Activated CD4-positive, alpha-beta memory T cell treated with anti-CD3 and anti-CD28 coated beads for 36 hours (primary cell): ENCODE data around the gene PAN2. TPM values are rescaled to one million over a fixed set of nuclear protein-coding genes. Genes with fewer than 3 reads are reported as not detected.
"Not testable (repeated sequence)": the region's sequence is repeated elsewhere in the genome, so short reads cannot be mapped to it uniquely, and the experiment has no call there.

ENCODE experiments used
- CTCF ChIA-PET: fragments of 350-600 bp; sonication (Branson Sonifier 250); formaldehyde crosslinking; loops from one replicate; lab custom pipeline; 2021; ENCODE audit warnings: antibody characterized with exemption, inconsistent platforms; lab: Charles Lee
- POLR2A ChIA-PET: fragments of 350-600 bp; sonication (Branson Sonifier 250); formaldehyde crosslinking; loops from one replicate; lab custom pipeline; 2021; ENCODE audit warnings: antibody characterized with exemption; lab: Charles Lee
- DNase-seq: peaks from one replicate; pipeline ENCODE4 v3.0.0-alpha.2; 2020
- H3K27ac Mint-ChIP-seq: one replicate; pipeline ENCODE4 v1.8.0; 2021; ENCODE audit warnings: mixed read lengths
- H3K27me3 Mint-ChIP-seq: one replicate; pipeline ENCODE4 v1.8.0; 2021; ENCODE audit warnings: mixed read lengths
- H3K36me3 Mint-ChIP-seq: one replicate; pipeline ENCODE4 v1.8.0; 2021; ENCODE audit warnings: mixed read lengths
- H3K4me1 Mint-ChIP-seq: one replicate; pipeline ENCODE4 v1.8.0; 2021; ENCODE audit warnings: low read depth, mixed read lengths
- H3K4me3 Mint-ChIP-seq: one replicate; pipeline ENCODE4 v1.8.0; 2021; ENCODE audit warnings: mild to moderate bottlenecking, mixed read lengths
- H3K9me3 Mint-ChIP-seq: one replicate; pipeline ENCODE4 v1.8.0; 2021; ENCODE audit warnings: mixed read lengths
- intact Hi-C: fragments of 100-400 bp; cut with micrococcal nuclease; formaldehyde crosslinking; loops from one replicate; pipeline ENCODE4 v1.15.1; 2023
- total RNA-seq, 2 experiments: library from RNA; stranded (reverse); gene quantifications; one replicate each; pipeline ENCODE4 v1.2.3, GENCODE V29; 2021

Gene PAN2
- total RNA-seq, 2 experiments from 2014 or later, result 49.0 to 51.2 TPM

- peak overlapping the region; percentile 98 for H3K27ac Mint-ChIP-seq
- no peak for DNase-seq
- intact Hi-C loops, result loop anchor here (2.0 kb wide), 3 partner anchors 38 to 220 kb away; partner anchors contain the start of genes CS, TIMELESS and ZC3H10
Measured at GRCh38 chr12:56339158-56339422, 5.3 kb upstream of the PAN2 start.

GRCh38 chr12:56338308-56339157 is 4.7 kb upstream of the PAN2 start, which contains the start of gene IL23A:
IL23A (plus strand) TSS chr12:56338884; CDS start chr12:56339045, 161 bp downstream.
- Mint-ChIP-seq H3K27ac (peak within 1 kb of the TSS; percentile 98), H3K4me3 (peak within 1 kb of the TSS; percentile 92), H3K4me1 (peaks cover 49% of the 10 kb centered on the region), H3K9me3 (no peaks in the 10 kb centered on the region), H3K36me3 (peaks cover 21% of the 10 kb centered on the region), H3K27me3 (no peaks in the 10 kb centered on the region)
- ChIA-PET POLR2A (interaction anchor here (1.0 to 3.5 kb wide), 11 partner anchors 10 to 223 kb away, joined by 3 to 58 read pairs (median 3); partner anchors contain the start of genes CNPY2, SMARCC2, STAT2 and TIMELESS), CTCF (interaction anchor here (0.6 to 2.3 kb wide), 8 partner anchors 12 to 300 kb away, joined by 3 to 9 read pairs (median 4); partner anchors contain the start of genes ANKRD52 and STAT2)
- peak; percentile 96 for DNase-seq
- intact Hi-C loops, result loop anchor here (1.0 to 2.0 kb wide), 6 partner anchors 22 to 220 kb away; partner anchors contain the start of genes CS, MYL6, STAT2 and TIMELESS

More at GRCh38 chr12:56339158-56339422, 5.3 kb upstream of the PAN2 start:
- Mint-ChIP-seq H3K9me3 (no peaks in the 10 kb centered on the region), H3K4me1 (peaks cover 49% of the 10 kb centered on the region), H3K27me3 (no peaks in the 10 kb centered on the region), H3K4me3 (peak overlapping the region; percentile 92), H3K36me3 (peaks cover 26% of the 10 kb centered on the region)
- ChIA-PET CTCF (interaction anchor here (0.6 to 2.3 kb wide), 7 partner anchors 11 to 299 kb away, joined by 3 to 9 read pairs (median 3); partner anchors contain the start of genes ANKRD52 and STAT2), POLR2A (interaction anchor here (0.6 to 3.5 kb wide), 9 partner anchors 10 to 221 kb away, joined by 3 to 58 read pairs (median 4); partner anchors contain the start of genes CNPY2, STAT2, TIMELESS and ZC3H10)

GRCh38 chr12:56337753-56338251 is 4.0 kb upstream of the PAN2 start:
- H3K27me3 Mint-ChIP-seq, result no peaks in the 10 kb centered on the region
- ChIA-PET POLR2A (interaction anchor here (1.0 to 3.5 kb wide), 9 partner anchors 11 to 222 kb away, joined by 3 to 58 read pairs (median 3); partner anchors contain the start of genes CNPY2, SMARCC2, STAT2 and TIMELESS), CTCF (interaction anchor here (1.0 to 2.3 kb wide), 4 partner anchors 20 to 213 kb away, joined by 4 to 9 read pairs (median 6); partner anchors contain the start of genes ANKRD52 and STAT2)
- peak overlapping the region; percentile 62 for H3K4me3 Mint-ChIP-seq
- peaks cover 15% of the 10 kb centered on the region for H3K36me3 Mint-ChIP-seq
- H3K4me1 Mint-ChIP-seq, result peaks cover 53% of the 10 kb centered on the region
- no peak for DNase-seq
- H3K27ac Mint-ChIP-seq, result peak overlapping the region; percentile 98
- no peaks in the 10 kb centered on the region for H3K9me3 Mint-ChIP-seq
- intact Hi-C loops, result loop anchor here (1.0 to 2.0 kb wide), 6 partner anchors 22 to 219 kb away; partner anchors contain the start of genes CS, MYL6, STAT2 and TIMELESS

- H3K9me3 Mint-ChIP-seq, result no peaks in the 10 kb centered on the region
- no peak for DNase-seq
- peak overlapping the region; percentile 69 for H3K27ac Mint-ChIP-seq
- peaks cover 15% of the 10 kb centered on the region for H3K36me3 Mint-ChIP-seq
- H3K27me3 Mint-ChIP-seq, result no peaks in the 10 kb centered on the region
- H3K4me3 Mint-ChIP-seq, result no peak overlapping the region
- POLR2A ChIA-PET, result interaction anchor here (1.6 to 3.5 kb wide), 2 partner anchors 23 to 115 kb away, joined by 6 to 58 read pairs; partner anchors contain the start of genes RNF41 and STAT2
- intact Hi-C loops, result no loop called here
- peaks cover 58% of the 10 kb centered on the region for H3K4me1 Mint-ChIP-seq
- CTCF ChIA-PET, result no interaction called here
Measured at GRCh38 chr12:56336361-56337167, 2.8 kb upstream of the PAN2 start.

GRCh38 chr12:56335527-56335926 is 1.7 kb upstream of the PAN2 start:
- H3K4me3 Mint-ChIP-seq, intact Hi-C loops, DNase-seq, H3K27me3 Mint-ChIP-seq, H3K9me3 Mint-ChIP-seq, H3K27ac Mint-ChIP-seq: not testable (repeated sequence)
- ChIA-PET POLR2A (interaction anchor here (1.6 kb wide), 1 partner anchor 114 kb away, joined by 6 read pairs; the partner anchor contains the start of gene RNF41), CTCF (interaction anchor here (1.0 kb wide), 1 partner anchor 146 kb away, joined by 3 read pairs; the partner anchor contains the start of gene SMARCC2)
- Mint-ChIP-seq H3K4me1 (peaks cover 58% of the 10 kb centered on the region), H3K36me3 (peaks cover 12% of the 10 kb centered on the region)

- Mint-ChIP-seq H3K36me3 (peaks cover 4% of the 10 kb centered on the region), H3K4me1 (peaks cover 49% of the 10 kb centered on the region), H3K27me3 (no peaks in the 10 kb centered on the region), H3K27ac (peak overlapping the region; percentile 99), H3K4me3 (peak overlapping the region; percentile 94), H3K9me3 (no peaks in the 10 kb centered on the region)
- no peak for DNase-seq
- CTCF ChIA-PET, result interaction anchor here (0.8 to 3.2 kb wide), 2 partner anchors 26 to 129 kb away, joined by 3 to 13 read pairs; partner anchors contain the start of gene STAT2
- POLR2A ChIA-PET, result interaction anchor here (2.1 kb wide), 1 partner anchor 25 kb away, joined by 17 read pairs; the partner anchor contains the start of gene STAT2
- intact Hi-C loops, result loop anchor here (1.0 to 5.0 kb wide), 3 partner anchors 18 to 353 kb away; partner anchors contain the start of gene PTGES3
Measured at GRCh38 chr12:56334490-56334793, 642 bp upstream of the PAN2 start.

GRCh38 chr12:56333197-56333678 is 562 bp downstream of the PAN2 start:
- H3K27me3 Mint-ChIP-seq, result no peaks in the 10 kb centered on the region
- ChIA-PET CTCF (interaction anchor here (0.6 to 3.2 kb wide), 9 partner anchors 12 to 131 kb away, joined by 3 to 13 read pairs (median 3); partner anchors contain the start of genes ANKRD52, CNPY2, RNF41 and STAT2), POLR2A (interaction anchor here (1.0 to 2.5 kb wide), 7 partner anchors 16 to 116 kb away, joined by 3 to 17 read pairs (median 5); partner anchors contain the start of genes CNPY2, CS, RNF41 and STAT2)
- H3K36me3 Mint-ChIP-seq, result no peaks in the 10 kb centered on the region
- intact Hi-C loops, result loop anchor here (1.0 to 5.0 kb wide), 5 partner anchors 27 to 354 kb away; partner anchors contain the start of genes CS, PTGES3, SPRYD4 and STAT2
- peak overlapping the region; percentile 99 for H3K27ac Mint-ChIP-seq
- no peaks in the 10 kb centered on the region for H3K9me3 Mint-ChIP-seq
- no peak for DNase-seq
- H3K4me1 Mint-ChIP-seq, result peaks cover 37% of the 10 kb centered on the region
- H3K4me3 Mint-ChIP-seq, result peak overlapping the region; percentile 94

GRCh38 chr12:56332512-56333196 is 1.1 kb downstream of the PAN2 start:
- Mint-ChIP-seq H3K4me3 (peak overlapping the region; percentile 94), H3K36me3 (no peaks in the 10 kb centered on the region), H3K27me3 (no peaks in the 10 kb centered on the region), H3K27ac (peak overlapping the region; percentile 99), H3K4me1 (peaks cover 31% of the 10 kb centered on the region), H3K9me3 (no peaks in the 10 kb centered on the region)
- intact Hi-C loops, result loop anchor here (1.0 to 5.0 kb wide), 5 partner anchors 28 to 355 kb away; partner anchors contain the start of genes CS, PTGES3, SPRYD4 and STAT2
- no peak for DNase-seq
- CTCF ChIA-PET, result interaction anchor here (0.8 to 3.2 kb wide), 7 partner anchors 11 to 132 kb away, joined by 3 to 13 read pairs (median 4); partner anchors contain the start of genes ANKRD52, CNPY2 and STAT2
- POLR2A ChIA-PET, result interaction anchor here (0.6 to 2.5 kb wide), 10 partner anchors 15 to 248 kb away, joined by 3 to 17 read pairs (median 5); partner anchors contain the start of genes CNPY2, CS, RNF41 and STAT2

- POLR2A ChIA-PET, result no interaction called here
- CTCF ChIA-PET, result no interaction called here
- intact Hi-C loops, result loop anchor here (5.0 kb wide), 1 partner anchor 356 kb away; the partner anchor contains the start of gene PTGES3
Measured at GRCh38 chr12:56330936-56331490, 2.8 kb downstream of the PAN2 start.

GRCh38 chr12:56326533-56326932 is 7.3 kb downstream of the PAN2 start:
- Mint-ChIP-seq H3K9me3 (no peaks in the 10 kb centered on the region), H3K4me1 (peaks cover 6% of the 10 kb centered on the region), H3K4me3 (no peak overlapping the region), H3K27ac (no peak overlapping the region), H3K36me3 (peaks cover 22% of the 10 kb centered on the region), H3K27me3 (no peaks in the 10 kb centered on the region)
- ChIA-PET POLR2A (no interaction called here), CTCF (no interaction called here)
- DNase-seq, result no peak
- intact Hi-C loops, result no loop called here

More at GRCh38 chr12:56330936-56331490, 2.8 kb downstream of the PAN2 start:
- H3K4me3 Mint-ChIP-seq, result no peak overlapping the region
- H3K9me3 Mint-ChIP-seq, result no peaks in the 10 kb centered on the region
- H3K27me3 Mint-ChIP-seq, result no peaks in the 10 kb centered on the region
- peaks cover 21% of the 10 kb centered on the region for H3K4me1 Mint-ChIP-seq
- H3K36me3 Mint-ChIP-seq, result peaks cover 5% of the 10 kb centered on the region
- no peak for DNase-seq
- no peak overlapping the region for H3K27ac Mint-ChIP-seq
